SKM-1 treated with dmso at 0.1 percent for 144 hours (cell line): Measurements from ENCODE around the gene CFC1B.
"Not testable (repeated sequence)": the region's sequence is repeated elsewhere in the genome, so short reads cannot be mapped to it uniquely, and the experiment has no call there.

ENCODE experiments used
- DNase-seq: peaks from one replicate; lab custom pipeline; 2025; ENCODE audit not compliant: unreplicated experiment; lab: John Stamatoyannopoulos, UW

Gene CFC1B

DNA sequence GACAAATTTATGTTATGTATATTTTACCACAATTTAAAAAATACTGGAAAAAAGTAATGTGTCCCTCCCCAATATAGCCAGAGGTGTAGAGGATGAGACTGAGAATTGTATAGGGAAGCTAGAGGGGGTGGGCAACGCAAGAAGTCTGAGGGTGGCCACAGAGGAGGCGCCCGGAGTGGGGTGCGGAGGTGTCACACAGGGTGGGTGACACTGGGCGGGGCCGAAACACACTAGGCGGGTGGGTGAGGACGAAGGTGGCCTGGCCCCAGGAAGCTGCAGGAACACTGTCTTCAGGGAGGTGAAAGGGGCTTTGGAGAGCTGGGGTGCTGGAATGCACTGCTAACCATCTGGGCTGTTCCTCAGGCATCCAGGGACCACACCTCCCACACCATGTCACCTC lies 35.4 kb downstream of the CFC1B start:
- DNase-seq, result not testable (repeated sequence)

- not testable (repeated sequence) for DNase-seq
These were observed 45.1 kb downstream of the CFC1B start for GRCh38 chr2:130566165-130566564.

- not testable (repeated sequence) for DNase-seq
These were observed 50.9 kb downstream of the CFC1B start for GRCh38 chr2:130571929-130572328.

DNA sequence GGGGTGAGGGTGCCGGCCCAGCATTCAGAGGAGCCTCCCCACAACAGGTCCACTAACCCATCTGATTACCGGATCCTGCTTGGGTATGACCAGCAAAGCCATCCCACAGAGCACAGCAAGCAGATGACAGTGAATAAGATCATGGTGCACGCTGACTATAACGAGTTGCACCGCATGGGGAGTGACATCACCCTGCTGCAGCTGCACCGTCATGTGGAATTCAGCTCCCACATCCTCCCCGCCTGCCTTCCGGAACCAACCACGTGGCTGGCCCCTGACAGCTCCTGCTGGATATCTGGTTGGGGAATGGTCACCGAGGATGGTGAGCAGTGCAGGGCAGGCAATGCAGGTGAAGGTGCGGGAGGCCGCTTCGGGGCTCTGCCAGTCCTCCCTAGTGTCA lies 53.2 kb downstream of the CFC1B start:
- DNase-seq, result not testable (repeated sequence)

GRCh38 chr2:130576209-130576784 lies 55.3 kb downstream of the CFC1B start:
- not testable (repeated sequence) for DNase-seq

GRCh38 chr2:130577559-130577958 lies 56.5 kb downstream of the CFC1B start:
- not testable (repeated sequence) for DNase-seq
